Measurements from ENCODE around the gene IRAK1. TPM values are rescaled to one million over a fixed set of nuclear protein-coding genes. Genes with fewer than 3 reads are reported as not detected.

Gene IRAK1
- total and polyA plus RNA-seq, 8 donors: 52.2 to 172 (median 65.4) TPM

DNA sequence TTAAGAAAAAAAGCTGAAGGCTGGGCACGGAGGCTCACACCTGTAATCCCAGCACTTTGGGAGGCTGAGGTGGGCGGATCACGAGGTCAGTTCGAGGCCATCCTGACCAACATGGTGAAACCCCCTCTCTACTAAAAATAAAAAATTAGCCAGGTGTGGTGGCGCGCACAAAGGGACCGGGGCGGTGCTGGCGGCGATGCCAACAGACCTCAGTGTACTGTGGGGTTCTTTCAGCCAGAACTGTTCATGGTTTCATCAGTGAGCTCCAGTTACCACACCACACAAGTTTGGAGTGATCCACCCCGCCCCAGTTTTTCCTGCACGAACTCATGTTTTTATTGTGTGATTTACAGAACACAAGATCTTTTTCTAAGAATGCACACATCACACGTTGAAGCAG lies 21.2 kb upstream of the IRAK1 start:
- Histone ChIP-seq H3K4me1 (peaks cover 4 to 63% of the 10 kb centered on the region in 2 donors), H3K27me3 (no peaks in the 10 kb centered on the region), H3K27ac (peak overlapping the region; percentile 9 to 85), H3K36me3 (no peaks in the 10 kb centered on the region), H3K9me3 (no peaks in the 10 kb centered on the region), H3K4me3 (no peak overlapping the region)
- TF ChIP-seq, protein P1, sequence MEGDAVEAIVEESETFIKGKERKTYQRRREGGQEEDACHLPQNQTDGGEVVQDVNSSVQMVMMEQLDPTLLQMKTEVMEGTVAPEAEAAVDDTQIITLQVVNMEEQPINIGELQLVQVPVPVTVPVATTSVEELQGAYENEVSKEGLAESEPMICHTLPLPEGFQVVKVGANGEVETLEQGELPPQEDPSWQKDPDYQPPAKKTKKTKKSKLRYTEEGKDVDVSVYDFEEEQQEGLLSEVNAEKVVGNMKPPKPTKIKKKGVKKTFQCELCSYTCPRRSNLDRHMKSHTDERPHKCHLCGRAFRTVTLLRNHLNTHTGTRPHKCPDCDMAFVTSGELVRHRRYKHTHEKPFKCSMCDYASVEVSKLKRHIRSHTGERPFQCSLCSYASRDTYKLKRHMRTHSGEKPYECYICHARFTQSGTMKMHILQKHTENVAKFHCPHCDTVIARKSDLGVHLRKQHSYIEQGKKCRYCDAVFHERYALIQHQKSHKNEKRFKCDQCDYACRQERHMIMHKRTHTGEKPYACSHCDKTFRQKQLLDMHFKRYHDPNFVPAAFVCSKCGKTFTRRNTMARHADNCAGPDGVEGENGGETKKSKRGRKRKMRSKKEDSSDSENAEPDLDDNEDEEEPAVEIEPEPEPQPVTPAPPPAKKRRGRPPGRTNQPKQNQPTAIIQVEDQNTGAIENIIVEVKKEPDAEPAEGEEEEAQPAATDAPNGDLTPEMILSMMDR (IDR thresholded peaks at IDR 0.05): no peak
- ATAC-seq (no peak), DNase-seq (no peak)
- intact Hi-C loops (cut with DNase I): no loop called here

DNA sequence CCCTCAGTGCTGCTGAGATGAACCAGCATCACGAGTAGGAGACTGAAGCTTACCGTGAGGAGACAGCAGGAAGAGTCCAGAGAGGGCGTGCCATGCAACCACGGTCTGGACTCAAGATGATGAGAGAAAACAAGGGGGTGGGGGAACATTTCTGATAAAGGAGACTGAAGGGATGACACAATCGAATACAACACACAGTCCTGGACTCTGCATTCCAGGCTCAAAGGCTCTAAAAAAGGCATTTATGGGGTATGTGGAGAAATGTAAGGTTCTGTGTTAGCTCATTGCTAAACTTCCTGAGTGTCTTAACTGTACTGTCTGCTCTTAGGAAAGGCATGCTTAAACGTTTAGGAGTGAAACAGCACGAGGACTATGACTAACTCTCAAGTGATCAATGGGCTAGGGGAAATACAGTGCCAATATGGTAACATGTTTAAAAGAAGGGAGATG lies 20.6 kb upstream of the IRAK1 start:
- intact Hi-C loops (cut with DNase I): no loop called here
- ATAC-seq (peak; percentile 48), DNase-seq (no peak)
- H3K4me1 ChIP-seq: peaks cover 4 to 63% of the 10 kb centered on the region in 2 donors
- no peaks in the 10 kb centered on the region for H3K27me3 ChIP-seq
- no peak overlapping the region for H3K4me3 ChIP-seq
- H3K36me3 ChIP-seq: no peaks in the 10 kb centered on the region
- TF ChIP-seq, protein P1 (IDR thresholded peaks at IDR 0.05): no peak
- H3K9me3 ChIP-seq: no peaks in the 10 kb centered on the region
- H3K27ac ChIP-seq: peak overlapping the region; percentile 9 to 85

DNA sequence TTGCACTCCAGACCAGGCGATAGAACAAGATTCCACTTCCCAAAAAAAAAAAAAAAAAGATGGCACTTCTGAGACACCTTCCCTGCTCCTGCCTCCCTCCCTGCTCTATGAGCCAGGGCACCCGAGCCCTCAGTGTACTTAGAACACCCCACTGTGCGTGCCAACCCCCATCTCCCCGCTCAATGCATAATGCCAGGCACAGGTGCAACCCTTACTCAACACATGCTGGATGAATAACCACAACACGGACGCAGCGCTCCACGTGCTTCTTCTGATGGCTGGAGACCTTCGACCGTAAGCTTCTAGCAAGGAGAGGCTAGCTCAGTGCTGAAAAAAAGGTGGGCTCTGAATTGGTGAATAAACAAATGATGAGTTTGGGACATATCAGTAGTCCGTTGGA lies 19.9 kb upstream of the IRAK1 start:
- H3K9me3 ChIP-seq: no peaks in the 10 kb centered on the region
- no peak overlapping the region for H3K4me3 ChIP-seq
- peak overlapping the region in 1 of 2 donors; percentile 85 for H3K27ac ChIP-seq
- intact Hi-C loops (cut with DNase I): no loop called here
- ATAC-seq (no peak), DNase-seq (no peak)
- no peaks in the 10 kb centered on the region for H3K27me3 ChIP-seq
- H3K4me1 ChIP-seq: peaks cover 4 to 63% of the 10 kb centered on the region in 2 donors
- H3K36me3 ChIP-seq: no peaks in the 10 kb centered on the region
- TF ChIP-seq, protein P1 (IDR thresholded peaks at IDR 0.05): no peak

DNA sequence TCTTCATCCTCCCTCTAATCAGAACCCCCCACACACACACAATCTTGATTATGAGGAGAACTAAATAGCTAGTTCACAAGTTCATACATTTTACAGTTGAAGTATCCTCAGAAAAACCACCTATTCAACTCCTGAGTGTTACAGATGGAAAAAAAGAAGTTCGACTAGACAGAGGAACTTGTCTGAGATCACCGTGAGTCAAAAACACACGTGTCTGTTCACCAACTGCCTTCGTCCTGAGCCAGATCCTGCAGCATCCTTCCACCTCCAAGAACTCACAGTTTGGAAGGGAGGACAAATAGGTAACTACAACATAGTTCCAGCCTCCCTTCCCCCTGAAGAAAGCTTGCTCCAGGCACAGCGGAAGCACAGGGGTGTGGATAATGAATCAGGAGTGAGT lies 19.0 kb upstream of the IRAK1 start:
- intact Hi-C loops (cut with DNase I): no loop called here

DNA sequence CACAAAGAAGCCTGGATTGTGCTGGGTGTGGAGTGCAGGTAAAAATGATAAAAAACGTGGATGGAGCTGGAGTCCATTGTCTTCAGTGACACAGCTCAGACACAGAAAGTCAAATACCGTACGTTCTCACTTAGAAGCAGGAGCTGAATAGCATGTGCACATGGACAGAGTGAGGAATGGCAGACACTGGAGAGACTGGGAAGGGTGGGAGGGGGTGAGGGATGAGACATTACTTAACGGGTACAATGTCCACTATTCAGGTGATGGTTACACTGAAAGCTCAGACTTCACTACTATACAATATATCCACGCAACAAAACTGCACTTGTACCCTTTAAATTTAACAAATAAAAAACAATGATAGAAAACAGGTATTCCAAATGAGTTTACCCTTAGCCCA lies 18.1 kb upstream of the IRAK1 start:
- intact Hi-C loops (cut with DNase I): no loop called here
- H3K36me3 ChIP-seq: no peaks in the 10 kb centered on the region
- no peak for ATAC-seq

More for the DNA sequence above, 19.0 kb upstream of the IRAK1 start:
- TF ChIP-seq, protein P1 (IDR thresholded peaks at IDR 0.05): no peak
- Histone ChIP-seq H3K36me3 (no peaks in the 10 kb centered on the region), H3K27me3 (no peaks in the 10 kb centered on the region), H3K9me3 (no peaks in the 10 kb centered on the region), H3K4me1 (peaks cover 4 to 53% of the 10 kb centered on the region in 2 donors), H3K27ac (peak overlapping the region in 1 of 2 donors; percentile 85), H3K4me3 (no peak overlapping the region)
- DNase-seq (no peak), ATAC-seq (no peak)

More for the DNA sequence above, 18.1 kb upstream of the IRAK1 start:
- no peak overlapping the region for H3K4me3 ChIP-seq
- peaks cover 4 to 46% of the 10 kb centered on the region in 2 donors for H3K4me1 ChIP-seq
- H3K27ac ChIP-seq: no peak overlapping the region
- no peaks in the 10 kb centered on the region for H3K27me3 ChIP-seq
- TF ChIP-seq, protein P1 (IDR thresholded peaks at IDR 0.05): no peak
- DNase-seq: no peak
- no peaks in the 10 kb centered on the region for H3K9me3 ChIP-seq
